SH-SY5Y (cell line): ENCODE results near the gene CDC37L1.

Experiments used
- GATA2 ChIP-seq: IDR thresholded peaks from 2 replicates; pipeline ENCODE4 v1.6.1; 2011; ENCODE audit warnings: mild to moderate bottlenecking, low read depth, low read length
- GATA3 ChIP-seq: IDR thresholded peaks from 2 replicates; pipeline ENCODE4 v1.6.1; 2011; ENCODE audit warnings: low read depth, mild to moderate bottlenecking, low read length, moderate library complexity

CDC37L1 gene

DNA sequence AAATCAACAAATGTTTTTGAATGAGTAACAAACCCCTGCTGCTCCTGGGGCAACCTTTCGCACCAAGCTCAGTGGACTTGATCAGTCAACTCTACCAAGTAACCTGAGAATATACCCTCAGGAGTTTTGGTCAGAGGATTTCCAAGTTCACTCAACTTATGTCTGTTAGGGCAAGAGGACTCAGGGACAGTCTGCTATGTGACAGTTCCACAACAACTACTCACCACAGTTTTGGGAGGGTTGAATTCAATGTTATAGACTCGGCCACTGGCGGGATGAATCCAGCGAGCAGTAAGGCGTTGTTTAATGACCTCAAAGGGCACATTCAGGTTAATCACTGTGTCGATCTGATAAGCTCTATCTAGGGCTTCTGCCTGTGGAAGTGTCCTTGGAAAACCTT is 39.5 kb downstream of the CDC37L1 start:
- TF ChIP-seq GATA2 (no peak), GATA3 (no peak)

GRCh38 chr9:4721736-4722135 is 42.4 kb downstream of the CDC37L1 start:
- no peak for TF ChIP-seq GATA3
- TF ChIP-seq GATA2 = no peak

DNA sequence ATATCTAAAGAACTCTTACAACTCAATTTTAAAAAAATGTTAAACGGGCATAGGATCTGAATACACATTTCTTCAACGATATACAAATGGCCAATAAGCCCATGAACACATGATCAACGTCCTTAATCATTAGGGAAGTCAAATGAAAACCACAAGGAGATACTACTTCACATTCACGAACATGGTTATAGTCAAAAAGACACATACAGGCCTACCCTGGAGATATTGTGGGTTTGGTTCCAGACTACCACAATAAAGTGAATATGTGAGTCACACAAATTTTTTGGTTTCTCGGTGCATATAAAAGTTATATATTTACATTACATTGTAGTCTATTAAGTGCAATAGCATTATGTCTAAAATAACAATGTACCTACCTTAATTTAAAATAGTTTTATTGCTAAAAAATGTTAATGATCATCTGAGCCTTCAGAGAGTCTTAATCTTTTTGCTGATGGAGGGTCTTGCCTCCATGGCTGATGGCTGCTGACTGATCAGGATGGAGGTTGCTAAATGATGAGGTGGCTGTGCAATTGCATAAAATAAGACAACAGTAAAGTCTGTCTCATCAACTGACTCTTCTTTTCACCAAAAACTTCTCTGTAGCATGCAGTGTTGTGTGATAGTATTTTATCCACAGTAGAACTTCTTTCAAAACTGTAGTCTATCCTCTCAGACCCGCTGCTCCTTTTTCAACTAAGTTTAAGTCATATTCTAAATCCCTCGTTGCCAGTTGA is 46.5 kb downstream of the CDC37L1 start:
- TF ChIP-seq GATA2 (no peak), GATA3 (no peak)

- TF ChIP-seq GATA3 (no peak), GATA2 (no peak)
These were observed 48.2 kb downstream of the CDC37L1 start for GRCh38 chr9:4727593-4727992.

GRCh38 chr9:4732890-4733289 is 53.5 kb downstream of the CDC37L1 start:
- TF ChIP-seq GATA2 (no peak), GATA3 (no peak)

GRCh38 chr9:4734150-4734549 is 54.8 kb downstream of the CDC37L1 start:
- TF ChIP-seq GATA3 = no peak
- TF ChIP-seq GATA2 = no peak

DNA sequence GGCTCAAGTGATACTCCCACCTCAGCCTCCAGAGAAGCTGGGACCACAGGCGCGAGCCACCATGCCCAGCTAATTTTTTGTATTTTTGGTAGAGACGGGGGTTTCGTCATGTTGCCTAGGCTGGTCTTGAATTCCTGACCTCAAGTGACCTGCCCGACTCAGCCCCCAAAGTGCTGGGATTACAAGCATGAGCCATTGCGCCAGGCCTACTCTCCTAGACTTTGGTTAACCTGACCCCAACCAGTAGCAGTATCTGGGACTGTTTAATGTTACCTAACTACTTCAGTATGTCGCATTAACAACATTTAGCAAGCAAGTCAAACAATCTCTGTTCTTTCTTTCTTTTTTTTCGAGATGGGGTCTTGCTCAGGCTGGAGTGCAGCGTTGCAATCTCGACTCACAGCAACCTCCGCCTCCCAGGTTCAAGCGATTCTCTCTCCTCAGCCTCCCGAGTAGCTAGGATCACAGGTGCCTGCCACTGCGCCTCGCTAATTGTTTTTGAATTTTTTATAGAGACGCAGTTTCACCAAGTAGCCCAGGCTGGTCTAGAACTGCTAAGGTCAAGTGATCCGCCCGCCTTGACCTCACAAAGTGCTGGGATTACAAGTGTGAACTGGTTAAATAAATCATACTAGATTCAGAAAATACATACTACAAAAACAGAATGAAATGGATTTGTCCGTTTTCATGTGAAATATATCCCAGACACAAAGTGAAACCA is 59.7 kb downstream of the CDC37L1 start:
- no peak for TF ChIP-seq GATA3
- no peak for TF ChIP-seq GATA2

DNA sequence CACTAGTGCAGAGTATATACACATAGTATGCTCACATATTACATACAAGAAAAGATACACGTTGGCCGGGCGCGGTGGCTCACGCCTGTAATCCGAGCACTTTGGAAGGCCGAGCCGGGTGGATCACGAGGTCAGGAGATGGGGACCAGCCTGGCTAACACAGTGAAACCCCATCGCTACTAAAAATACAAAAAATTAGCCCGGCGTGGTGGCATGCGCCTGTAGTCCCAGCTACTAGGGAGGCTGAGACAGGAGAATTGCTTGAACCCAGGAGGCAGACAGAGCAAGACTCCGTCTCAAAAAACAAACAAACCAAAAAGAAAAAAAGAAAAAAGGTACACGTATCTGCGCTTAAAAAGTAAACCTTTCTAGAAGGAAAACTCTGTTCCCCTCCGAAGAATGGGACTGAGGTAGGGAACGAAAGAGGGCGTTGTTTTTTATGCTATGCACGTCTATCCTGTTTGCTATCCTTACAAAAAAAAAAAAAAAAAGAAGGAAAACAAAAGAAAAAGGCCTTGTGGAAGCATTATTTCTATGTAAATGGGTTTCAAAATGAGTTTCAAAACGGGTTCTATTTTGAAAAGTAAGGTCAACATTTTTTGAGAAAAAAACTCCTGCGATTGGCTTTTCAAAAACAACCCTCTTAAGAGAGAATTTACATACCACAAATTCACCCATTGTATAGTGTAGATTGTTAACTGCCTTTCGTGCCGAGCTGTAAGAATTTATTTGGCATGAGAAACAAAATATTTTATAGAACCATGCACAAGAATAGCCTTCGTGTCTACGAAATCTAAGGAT is 60.4 kb downstream of the CDC37L1 start:
- TF ChIP-seq GATA2 = no peak
- TF ChIP-seq GATA3 = no peak

DNA sequence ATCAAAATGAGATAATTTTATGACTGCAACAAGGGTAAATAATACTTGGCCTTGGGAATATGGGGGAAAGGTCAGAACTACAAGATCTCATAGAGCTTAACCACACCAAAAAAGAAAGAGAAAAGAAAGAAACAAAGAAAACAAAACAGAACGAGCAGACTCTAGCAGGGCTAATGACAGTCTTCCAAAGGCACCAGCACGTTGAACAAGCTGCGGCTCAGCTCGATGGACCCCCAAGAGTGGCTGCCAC is 60.9 kb downstream of the CDC37L1 start:
- TF ChIP-seq GATA3 (no peak), GATA2 (no peak)

DNA sequence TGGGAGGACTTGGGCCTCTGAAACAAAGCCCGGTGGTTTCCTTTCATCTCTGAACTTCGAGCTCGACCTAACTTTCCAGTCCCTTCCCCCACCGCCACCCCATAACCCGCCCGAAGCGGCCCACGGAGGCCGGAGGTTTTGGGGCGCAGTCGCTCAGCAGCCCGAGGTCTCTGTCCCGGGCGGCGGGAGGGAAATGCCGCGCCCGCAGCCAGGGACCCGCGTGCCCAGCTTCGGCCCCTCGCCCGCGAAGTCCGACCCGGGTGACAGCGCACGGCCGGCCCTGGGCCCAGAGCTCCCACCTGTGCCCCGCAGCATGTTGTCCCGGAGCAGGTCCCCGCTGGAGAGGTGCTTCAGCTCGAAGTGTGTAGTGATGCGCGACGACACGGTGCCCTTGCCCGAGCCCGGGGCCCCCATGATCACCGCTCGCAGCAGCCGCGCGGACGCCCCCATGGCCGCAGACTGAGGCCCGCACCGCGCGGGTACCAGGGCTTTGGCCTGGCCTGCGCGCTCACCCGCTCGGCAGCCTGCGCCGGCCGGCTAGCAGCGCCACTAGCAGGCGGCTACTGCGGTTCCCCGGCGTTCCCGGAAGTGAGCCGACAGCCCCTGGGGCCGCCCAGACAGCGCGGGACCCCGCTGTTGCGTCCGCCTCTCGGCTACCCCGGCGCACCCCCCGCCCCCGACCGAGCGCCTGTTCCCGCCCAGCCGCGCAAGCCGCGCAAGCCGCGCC is 61.4 kb downstream of the CDC37L1 start, which contains the start of gene AK3:
TSS of gene AK3 (minus strand) at position 565 of the 727 bp plus-strand sequence. CDS start at position 450, 115 bp downstream.
- TF ChIP-seq GATA3 (no peak), GATA2 (no peak)

DNA sequence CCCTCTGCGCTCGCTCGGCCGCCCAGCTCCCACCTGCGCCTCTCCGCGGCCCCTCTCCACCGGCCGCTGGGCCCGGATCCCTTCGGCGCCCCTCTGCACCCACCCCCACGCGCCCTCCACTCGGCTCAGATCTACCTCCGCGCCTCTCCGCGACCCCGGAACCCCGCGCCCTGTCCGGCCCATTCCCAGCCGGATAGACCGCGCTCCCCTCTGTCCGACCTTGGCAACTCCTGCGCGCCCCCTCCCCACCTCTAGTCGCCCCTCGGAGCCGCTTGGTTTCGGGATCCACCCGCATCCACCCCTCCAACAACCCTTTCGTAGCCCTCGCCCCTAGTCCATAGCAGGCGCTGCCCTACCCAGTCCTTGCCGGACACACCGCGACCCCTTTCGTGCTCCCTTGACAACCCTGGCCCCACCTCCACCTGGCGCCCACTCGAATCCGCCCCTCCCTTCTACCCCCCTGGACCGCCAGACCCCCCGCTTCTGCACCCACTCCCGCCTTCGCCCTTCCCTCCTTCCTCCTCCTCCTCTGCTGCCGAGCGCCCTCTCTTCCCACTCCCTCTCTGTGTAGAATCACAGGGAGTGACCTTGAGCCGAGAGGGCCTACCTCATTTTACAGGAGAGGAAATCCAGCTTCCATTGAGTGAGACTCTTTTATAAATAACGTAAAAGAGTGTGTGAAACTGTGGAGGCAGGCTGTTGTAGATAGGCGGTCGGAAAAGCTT is 62.2 kb downstream of the CDC37L1 start:
- no peak for TF ChIP-seq GATA2
- no peak for TF ChIP-seq GATA3

GRCh38 chr9:4742246-4742645 is 62.9 kb downstream of the CDC37L1 start:
- TF ChIP-seq GATA2 (no peak), GATA3 (no peak)

DNA sequence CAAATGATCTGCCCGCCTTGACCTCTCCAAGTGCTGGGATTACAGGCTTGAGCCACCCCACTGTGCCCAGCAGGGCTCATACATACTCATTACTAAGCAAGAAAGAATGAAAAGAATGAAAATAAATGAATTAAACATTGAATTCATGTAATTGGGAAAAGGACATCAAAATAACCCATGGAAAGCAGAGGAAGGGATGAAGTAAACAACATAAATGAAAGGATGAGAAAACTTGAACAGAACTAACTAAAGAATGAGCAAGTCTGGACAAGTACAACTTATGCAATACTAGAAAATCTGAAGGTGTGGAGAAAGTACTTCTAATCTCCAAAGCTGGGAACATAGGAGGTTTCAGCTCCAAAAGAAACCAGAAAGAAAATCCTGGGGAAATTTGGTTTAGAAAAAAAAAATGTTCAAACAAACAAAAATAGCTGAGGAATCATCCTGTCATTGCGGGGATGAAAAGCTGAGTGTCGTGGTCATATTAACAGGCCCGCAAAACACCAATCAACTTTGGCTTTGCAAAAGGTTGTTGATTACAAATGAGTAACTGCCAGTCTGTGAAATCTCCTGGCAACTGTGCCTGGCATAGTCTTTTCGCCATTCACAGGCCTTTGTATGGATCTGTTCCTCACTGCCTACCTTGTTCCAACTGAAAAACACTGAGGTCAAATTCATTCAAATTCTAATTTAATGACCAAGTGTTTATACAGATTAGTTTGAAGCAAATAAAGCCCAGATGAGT is 63.9 kb downstream of the CDC37L1 start:
- TF ChIP-seq GATA3 = no peak
- TF ChIP-seq GATA2 = no peak
